ENCODE data around the gene EIF4G3. TPM values are rescaled to one million over a fixed set of nuclear protein-coding genes. Genes with fewer than 3 reads are reported as not detected.

EIF4G3 gene
- total RNA-seq, 1 donor from 2014 or later: 66.8 TPM

DNA sequence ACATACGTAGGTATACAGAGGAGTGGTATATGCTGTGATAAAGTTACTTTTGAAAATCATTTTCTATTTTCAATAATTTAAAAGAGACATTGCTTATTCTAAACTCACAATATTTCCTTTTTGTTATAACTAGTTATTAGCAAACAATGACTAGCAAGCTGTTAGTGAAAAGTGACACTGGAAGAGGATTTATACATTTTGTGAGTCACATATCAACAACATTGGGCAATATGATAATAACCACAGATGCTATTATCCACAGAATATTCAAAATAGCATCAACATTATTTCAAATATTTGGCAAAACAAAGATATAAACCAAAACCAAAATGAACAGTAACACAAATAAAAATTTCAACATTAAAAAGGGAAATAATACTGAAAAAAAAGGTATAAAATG, 285.6 kb downstream of the EIF4G3 start:
- no peak overlapping the region for H3K4me3 Mint-ChIP-seq
- peaks cover 9% of the 10 kb centered on the region for H3K36me3 Mint-ChIP-seq (ENCODE audit: low read depth)
- DNase-seq: no peak
- no peak overlapping the region for H3K27ac Mint-ChIP-seq
- no peaks in the 10 kb centered on the region for H3K4me1 Mint-ChIP-seq
- intact Hi-C loops (cut with micrococcal nuclease): no loop called here
- H3K9me3 Mint-ChIP-seq: no peaks in the 10 kb centered on the region
- H3K27me3 Mint-ChIP-seq: no peaks in the 10 kb centered on the region

DNA sequence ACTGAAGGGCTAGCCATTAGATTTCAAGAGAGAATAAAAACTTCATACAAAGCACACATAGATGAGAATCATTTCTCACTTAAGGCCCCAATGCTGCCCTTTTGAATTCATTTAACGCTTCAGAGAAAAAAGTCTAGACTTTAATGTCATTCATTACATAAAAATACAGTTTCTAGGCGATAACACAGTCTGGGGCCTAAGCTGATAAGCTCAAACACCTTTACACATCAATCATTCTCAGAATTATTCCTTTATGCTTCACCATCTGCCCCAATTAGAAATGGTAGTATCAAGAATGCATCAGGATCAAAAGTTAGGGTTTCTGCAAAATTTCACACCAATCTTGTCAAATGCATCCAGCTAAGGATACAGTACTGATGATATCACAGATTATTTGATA, 289.5 kb downstream of the EIF4G3 start:
- Mint-ChIP-seq H3K9me3 (no peaks in the 10 kb centered on the region), H3K36me3 (ENCODE audit: low read depth) (peaks cover 4% of the 10 kb centered on the region), H3K27ac (no peak overlapping the region), H3K4me1 (no peaks in the 10 kb centered on the region), H3K27me3 (no peaks in the 10 kb centered on the region), H3K4me3 (no peak overlapping the region)
- DNase-seq: no peak
- intact Hi-C loops (cut with micrococcal nuclease): no loop called here

DNA sequence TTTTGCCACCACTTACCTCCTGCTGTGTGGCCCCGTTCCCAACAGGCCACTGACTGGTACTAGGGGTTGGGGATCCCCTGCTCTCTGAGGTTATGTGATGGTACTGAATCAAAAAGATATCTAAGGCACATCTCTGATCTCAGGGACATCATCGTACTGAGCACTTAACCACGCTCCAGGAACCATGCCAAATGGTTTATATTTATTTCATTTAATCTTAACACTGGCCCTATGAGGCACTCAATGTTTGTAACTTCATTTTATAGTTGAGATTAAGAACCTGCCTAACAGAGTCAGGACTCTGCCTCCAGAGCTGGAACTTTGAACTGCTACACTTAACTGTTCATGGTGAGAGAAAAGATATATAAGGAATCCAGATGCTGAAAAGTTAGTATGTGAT, 291.6 kb downstream of the EIF4G3 start:
- Mint-ChIP-seq H3K9me3 (no peaks in the 10 kb centered on the region), H3K4me1 (no peaks in the 10 kb centered on the region), H3K27me3 (no peaks in the 10 kb centered on the region), H3K36me3 (ENCODE audit: low read depth) (peaks cover 4% of the 10 kb centered on the region), H3K27ac (no peak overlapping the region), H3K4me3 (no peak overlapping the region)
- intact Hi-C loops (cut with micrococcal nuclease): no loop called here
- DNase-seq: no peak

- Mint-ChIP-seq H3K27ac (no peak overlapping the region), H3K4me3 (no peak overlapping the region), H3K9me3 (no peaks in the 10 kb centered on the region), H3K27me3 (no peaks in the 10 kb centered on the region), H3K4me1 (no peaks in the 10 kb centered on the region), H3K36me3 (ENCODE audit: low read depth) (peaks cover 6% of the 10 kb centered on the region)
- intact Hi-C loops (cut with micrococcal nuclease): no loop called here
- DNase-seq: no peak
Observed at GRCh38 chr1:20884513-20884912, 292.2 kb downstream of the EIF4G3 start.

DNA sequence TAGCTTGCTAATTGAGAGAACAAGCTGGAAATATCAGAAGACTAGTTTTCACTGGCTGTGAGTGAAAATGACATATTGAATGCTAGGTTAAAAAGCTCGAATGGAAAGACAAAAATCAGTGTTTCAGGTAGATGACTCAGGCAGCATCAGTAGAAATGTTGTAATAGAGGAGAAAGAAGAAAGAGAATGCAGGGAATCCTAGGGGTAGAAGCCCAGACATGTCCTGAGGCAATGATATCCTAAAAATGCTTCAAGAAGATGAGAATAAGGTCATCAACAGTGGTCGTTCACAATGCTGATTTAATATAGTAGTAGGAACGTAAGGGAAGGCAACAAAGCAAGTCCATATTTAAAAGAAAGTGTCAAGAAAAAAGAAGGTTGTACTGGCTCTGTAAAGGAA, 292.9 kb downstream of the EIF4G3 start:
- Mint-ChIP-seq H3K4me3 (no peak overlapping the region), H3K4me1 (no peaks in the 10 kb centered on the region), H3K27ac (no peak overlapping the region), H3K9me3 (no peaks in the 10 kb centered on the region), H3K27me3 (no peaks in the 10 kb centered on the region), H3K36me3 (ENCODE audit: low read depth) (peaks cover 9% of the 10 kb centered on the region)
- no peak for DNase-seq
- intact Hi-C loops (cut with micrococcal nuclease): no loop called here

GRCh38 chr1:20882837-20883236, 293.9 kb downstream of the EIF4G3 start:
- no peak for DNase-seq
- Mint-ChIP-seq H3K27me3 (no peaks in the 10 kb centered on the region), H3K27ac (no peak overlapping the region), H3K4me3 (no peak overlapping the region), H3K36me3 (ENCODE audit: low read depth) (peaks cover 15% of the 10 kb centered on the region), H3K4me1 (no peaks in the 10 kb centered on the region), H3K9me3 (no peaks in the 10 kb centered on the region)
- intact Hi-C loops (cut with micrococcal nuclease): no loop called here

- Mint-ChIP-seq H3K4me3 (no peak overlapping the region), H3K36me3 (ENCODE audit: low read depth) (peaks cover 24% of the 10 kb centered on the region), H3K4me1 (peaks cover 2% of the 10 kb centered on the region), H3K27ac (no peak overlapping the region), H3K9me3 (no peaks in the 10 kb centered on the region), H3K27me3 (no peaks in the 10 kb centered on the region)
- no peak for DNase-seq
- intact Hi-C loops (cut with micrococcal nuclease): no loop called here
Observed at GRCh38 chr1:20878799-20879198, 297.9 kb downstream of the EIF4G3 start.

DNA sequence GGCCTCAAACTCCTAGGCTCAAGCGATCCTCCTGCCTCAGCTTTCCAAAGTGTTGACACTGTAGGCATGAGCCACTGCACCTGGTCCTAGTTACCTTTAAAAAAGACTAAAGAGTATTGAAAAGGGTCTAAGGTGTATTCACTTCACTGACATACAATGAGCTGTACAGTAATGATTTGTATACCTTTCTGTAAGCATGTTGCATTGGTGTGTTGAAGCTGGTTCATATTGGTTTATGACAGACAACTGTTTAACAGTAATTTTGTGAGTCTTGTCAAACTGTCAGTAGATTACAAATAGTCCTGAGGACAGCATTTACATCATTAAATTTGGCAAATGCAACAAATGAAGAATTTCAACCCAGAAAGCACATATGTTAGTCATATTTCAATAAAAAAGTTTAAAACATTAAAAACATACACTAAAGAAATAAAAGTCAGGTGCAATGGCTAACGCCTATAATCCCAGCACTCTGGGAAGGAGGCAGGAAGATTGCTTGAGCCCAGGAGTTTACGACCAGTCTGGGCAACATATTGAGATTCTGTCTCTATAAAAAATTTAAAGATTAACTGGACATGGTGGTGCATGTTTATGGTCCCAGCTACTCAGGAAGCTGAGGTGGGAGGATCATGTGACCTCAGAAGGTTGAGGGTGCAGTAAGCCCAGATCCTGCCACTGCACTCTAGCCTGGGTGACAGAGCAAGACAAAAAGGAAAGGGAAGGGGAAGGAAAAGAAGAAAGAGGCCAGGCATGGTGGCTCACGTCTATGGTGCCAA, 301.3 kb downstream of the EIF4G3 start:
- Mint-ChIP-seq H3K4me3 (no peak overlapping the region), H3K27ac (no peak overlapping the region), H3K27me3 (no peaks in the 10 kb centered on the region), H3K9me3 (no peaks in the 10 kb centered on the region), H3K36me3 (ENCODE audit: low read depth) (peaks cover 27% of the 10 kb centered on the region), H3K4me1 (peaks cover 4% of the 10 kb centered on the region)
- no peak for DNase-seq
- intact Hi-C loops (cut with micrococcal nuclease): no loop called here

DNA sequence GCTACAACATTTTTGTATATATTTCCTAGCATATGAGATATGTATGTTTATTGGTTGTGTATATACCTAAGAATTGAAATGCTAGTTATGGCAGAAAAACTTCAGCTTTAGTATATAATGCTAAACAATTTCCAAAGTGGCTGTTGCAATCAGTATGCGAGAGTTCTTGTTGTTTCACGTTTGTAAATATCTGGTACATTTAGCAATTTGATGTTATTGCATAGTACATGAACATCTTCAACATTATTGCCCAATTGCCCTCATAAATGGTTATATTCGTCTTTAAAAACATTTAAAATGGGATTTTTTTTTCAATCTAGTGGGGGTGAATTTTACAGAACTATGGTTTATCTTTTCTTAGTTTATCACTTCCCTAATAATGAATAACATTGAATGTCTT, 303.4 kb downstream of the EIF4G3 start:
- H3K9me3 Mint-ChIP-seq: no peaks in the 10 kb centered on the region
- H3K27me3 Mint-ChIP-seq: no peaks in the 10 kb centered on the region
- H3K4me3 Mint-ChIP-seq: no peak overlapping the region
- peaks cover 19% of the 10 kb centered on the region for H3K36me3 Mint-ChIP-seq (ENCODE audit: low read depth)
- no peak for DNase-seq
- H3K4me1 Mint-ChIP-seq: peaks cover 6% of the 10 kb centered on the region
- intact Hi-C loops (cut with micrococcal nuclease): no loop called here
- no peak overlapping the region for H3K27ac Mint-ChIP-seq

- H3K27me3 Mint-ChIP-seq: no peaks in the 10 kb centered on the region
- no peak for DNase-seq
- peaks cover 6% of the 10 kb centered on the region for H3K4me1 Mint-ChIP-seq
- no peaks in the 10 kb centered on the region for H3K9me3 Mint-ChIP-seq
- no peak overlapping the region for H3K27ac Mint-ChIP-seq
- H3K4me3 Mint-ChIP-seq: no peak overlapping the region
- intact Hi-C loops (cut with micrococcal nuclease): no loop called here
- H3K36me3 Mint-ChIP-seq (ENCODE audit: low read depth): peaks cover 11% of the 10 kb centered on the region
Observed at GRCh38 chr1:20871419-20871818, 305.3 kb downstream of the EIF4G3 start.

- no peaks in the 10 kb centered on the region for H3K9me3 Mint-ChIP-seq
- H3K27me3 Mint-ChIP-seq: no peaks in the 10 kb centered on the region
- no peak overlapping the region for H3K27ac Mint-ChIP-seq
- DNase-seq: no peak
- peaks cover 11% of the 10 kb centered on the region for H3K36me3 Mint-ChIP-seq (ENCODE audit: low read depth)
- no peak overlapping the region for H3K4me3 Mint-ChIP-seq
- intact Hi-C loops (cut with micrococcal nuclease): no loop called here
- peaks cover 5% of the 10 kb centered on the region for H3K4me1 Mint-ChIP-seq
Observed at GRCh38 chr1:20870718-20871117, 306.0 kb downstream of the EIF4G3 start.

DNA sequence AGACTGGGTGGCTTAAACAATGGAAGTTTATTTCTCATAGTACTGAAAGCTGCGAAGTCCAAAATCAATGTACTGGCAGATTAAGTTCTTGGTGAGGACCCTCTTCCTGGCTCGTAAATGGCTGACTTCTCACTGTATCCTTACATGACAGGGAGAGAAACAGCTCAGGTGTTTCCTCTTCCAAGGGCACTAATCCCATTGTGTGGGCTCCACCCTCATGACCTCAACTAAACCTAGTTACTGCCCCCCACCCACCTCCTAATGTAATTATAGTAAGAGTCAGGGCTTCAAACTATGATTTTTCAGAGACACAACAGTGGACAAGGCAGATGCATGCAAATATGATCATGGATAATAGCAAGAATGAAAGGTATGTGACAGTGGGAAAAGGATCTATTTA, 308.4 kb downstream of the EIF4G3 start:
- DNase-seq: no peak
- intact Hi-C loops (cut with micrococcal nuclease): no loop called here
- Mint-ChIP-seq H3K27me3 (no peaks in the 10 kb centered on the region), H3K27ac (no peak overlapping the region), H3K4me3 (no peak overlapping the region), H3K9me3 (no peaks in the 10 kb centered on the region), H3K4me1 (peaks cover 4% of the 10 kb centered on the region), H3K36me3 (ENCODE audit: low read depth) (peaks cover 11% of the 10 kb centered on the region)

DNA sequence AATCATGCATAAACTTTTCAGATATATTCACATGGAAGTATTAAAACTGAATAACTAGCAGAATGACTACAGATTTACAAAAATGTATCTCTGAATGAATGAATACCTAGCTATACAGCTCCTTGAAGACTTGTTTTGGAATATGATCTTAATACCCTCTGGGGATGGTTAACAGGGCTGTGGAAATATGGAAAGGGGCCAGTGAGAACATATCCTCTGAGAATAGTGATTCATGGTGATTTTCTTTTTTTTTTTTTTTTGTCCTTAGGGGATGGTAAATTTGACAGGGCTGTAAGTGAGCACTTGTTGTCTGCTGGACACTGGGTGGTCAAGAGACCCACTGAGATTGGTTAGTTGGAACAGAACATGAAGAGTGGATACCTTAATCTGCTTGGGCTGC, 308.9 kb downstream of the EIF4G3 start:
- Mint-ChIP-seq H3K27ac (no peak overlapping the region), H3K36me3 (ENCODE audit: low read depth) (peaks cover 11% of the 10 kb centered on the region), H3K27me3 (no peaks in the 10 kb centered on the region), H3K9me3 (no peaks in the 10 kb centered on the region), H3K4me3 (no peak overlapping the region), H3K4me1 (peaks cover 4% of the 10 kb centered on the region)
- intact Hi-C loops (cut with micrococcal nuclease): no loop called here
- DNase-seq: no peak

DNA sequence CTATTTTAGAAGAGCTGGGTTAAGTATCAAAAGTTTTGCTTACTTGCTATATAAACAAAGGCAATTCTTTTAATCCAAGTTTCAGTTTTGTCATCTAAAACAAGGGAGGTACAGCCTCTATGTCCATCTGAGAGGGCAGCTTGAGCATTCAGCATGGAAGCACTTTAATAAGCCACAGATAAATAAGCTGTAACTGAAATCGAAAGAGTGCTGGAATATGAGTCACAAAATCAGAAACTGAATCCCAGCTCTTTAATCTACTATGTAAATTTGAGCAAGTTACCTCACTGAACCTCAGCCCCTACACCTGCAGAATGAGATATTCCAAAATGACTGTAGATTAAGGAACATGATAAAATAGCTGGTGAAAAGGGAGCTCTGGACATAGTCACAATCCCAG, 309.6 kb downstream of the EIF4G3 start:
- no peak for DNase-seq
- Mint-ChIP-seq H3K27me3 (no peaks in the 10 kb centered on the region), H3K4me1 (peaks cover 4% of the 10 kb centered on the region), H3K36me3 (ENCODE audit: low read depth) (peaks cover 11% of the 10 kb centered on the region), H3K4me3 (no peak overlapping the region), H3K9me3 (no peaks in the 10 kb centered on the region), H3K27ac (no peak overlapping the region)
- intact Hi-C loops (cut with micrococcal nuclease): no loop called here

GRCh38 chr1:20865001-20865400, 311.7 kb downstream of the EIF4G3 start:
- no peaks in the 10 kb centered on the region for H3K27me3 Mint-ChIP-seq
- intact Hi-C loops (cut with micrococcal nuclease): no loop called here
- H3K9me3 Mint-ChIP-seq: no peaks in the 10 kb centered on the region
- H3K36me3 Mint-ChIP-seq (ENCODE audit: low read depth): peaks cover 19% of the 10 kb centered on the region
- no peak overlapping the region for H3K4me3 Mint-ChIP-seq
- DNase-seq: no peak
- H3K27ac Mint-ChIP-seq: no peak overlapping the region
- peaks cover 2% of the 10 kb centered on the region for H3K4me1 Mint-ChIP-seq

All from activated CD4-positive, alpha-beta T cell treated with anti-CD3 and anti-CD28 coated beads, Interleukin-2, amount 10 ng/mL, durations not matched to agents 24 days and 14 days (primary cell).